ENCODE measurements around the gene P2RX7. TPM values are rescaled to one million over a fixed set of nuclear protein-coding genes. Genes with fewer than 3 reads are reported as not detected.
"Not testable (repeated sequence)": the region's sequence is repeated elsewhere in the genome, so short reads cannot be mapped to it uniquely, and the experiment has no call there.

The P2RX7 gene
- total RNA-seq, 1 experiment from 2014 or later, result 1.6 TPM

DNA sequence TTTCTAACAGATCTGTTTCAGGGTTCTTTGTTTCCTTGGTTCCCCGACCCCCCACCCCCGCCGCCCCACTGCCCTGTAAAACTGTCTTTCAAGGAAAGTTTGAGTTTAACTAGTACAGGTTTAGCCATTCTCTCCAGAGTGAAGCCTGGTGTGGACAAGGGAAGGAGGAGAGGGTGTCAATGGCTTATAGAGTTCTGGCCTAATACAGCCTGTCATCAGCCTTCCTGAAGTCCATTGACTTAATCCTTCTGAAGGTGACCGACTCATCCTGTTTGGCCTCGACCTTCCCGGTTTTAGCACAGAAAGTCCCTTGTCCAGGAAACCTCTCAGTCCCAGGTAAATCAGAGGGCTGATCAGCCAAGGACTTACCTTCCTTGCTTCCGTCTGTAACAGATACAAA, 66.3 kb downstream of the P2RX7 start:
- DNase-seq (no peak), ATAC-seq (no peak; the same call in 1 of the 2 replicates)
- BruUV-seq (replicated peaks), result no TSS peak
- Histone ChIP-seq H3K4me2 (ENCODE audit: low read length) (no peak overlapping the region), H3K9ac (ENCODE audit: low read length) (no peak overlapping the region), H2AFZ (ENCODE audit: low read length) (no peak overlapping the region), H3F3A (ENCODE audit: low read length, unreplicated experiment) (no peaks in the 10 kb centered on the region), H3K79me2 (ENCODE audit: low read length) (no peaks in the 10 kb centered on the region), H3K27me3 (ENCODE audit: low read length) (no peaks in the 10 kb centered on the region), H3K4me1 (ENCODE audit: insufficient read depth, low read length) (no peaks in the 10 kb centered on the region), H4K20me1 (ENCODE audit: low read length) (no peaks in the 10 kb centered on the region), H3K9me3 (ENCODE audit: low read length) (no peaks in the 10 kb centered on the region), H3K27ac (ENCODE audit: low read length) (no peak overlapping the region), H3K36me3 (ENCODE audit: low read depth, low read length) (no peaks in the 10 kb centered on the region), H3K9me2 (replicated peaks; ENCODE audit: low read length) (no peaks in the 10 kb centered on the region), H3K4me3 (ENCODE audit: low read length) (no peak overlapping the region)
- intact Hi-C loops (cut with micrococcal nuclease), result no loop called here
- TF ChIP-seq, protein P1, sequence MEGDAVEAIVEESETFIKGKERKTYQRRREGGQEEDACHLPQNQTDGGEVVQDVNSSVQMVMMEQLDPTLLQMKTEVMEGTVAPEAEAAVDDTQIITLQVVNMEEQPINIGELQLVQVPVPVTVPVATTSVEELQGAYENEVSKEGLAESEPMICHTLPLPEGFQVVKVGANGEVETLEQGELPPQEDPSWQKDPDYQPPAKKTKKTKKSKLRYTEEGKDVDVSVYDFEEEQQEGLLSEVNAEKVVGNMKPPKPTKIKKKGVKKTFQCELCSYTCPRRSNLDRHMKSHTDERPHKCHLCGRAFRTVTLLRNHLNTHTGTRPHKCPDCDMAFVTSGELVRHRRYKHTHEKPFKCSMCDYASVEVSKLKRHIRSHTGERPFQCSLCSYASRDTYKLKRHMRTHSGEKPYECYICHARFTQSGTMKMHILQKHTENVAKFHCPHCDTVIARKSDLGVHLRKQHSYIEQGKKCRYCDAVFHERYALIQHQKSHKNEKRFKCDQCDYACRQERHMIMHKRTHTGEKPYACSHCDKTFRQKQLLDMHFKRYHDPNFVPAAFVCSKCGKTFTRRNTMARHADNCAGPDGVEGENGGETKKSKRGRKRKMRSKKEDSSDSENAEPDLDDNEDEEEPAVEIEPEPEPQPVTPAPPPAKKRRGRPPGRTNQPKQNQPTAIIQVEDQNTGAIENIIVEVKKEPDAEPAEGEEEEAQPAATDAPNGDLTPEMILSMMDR (conservative IDR thresholded peaks at IDR 0.05; ENCODE audit: low read depth, low read length), result no peak
- TF ChIP-seq EZH2 (IDR thresholded peaks at IDR 0.05; ENCODE audit: low read length, unreplicated experiment) (no peak), EZH2phosphoT487 (IDR thresholded peaks at IDR 0.05; ENCODE audit: borderline replicate concordance, low read length) (no peak)
- ChIA-PET POLR2A (ENCODE audit: unreplicated experiment) (no interaction called here), CTCF (no interaction called here)

DNA sequence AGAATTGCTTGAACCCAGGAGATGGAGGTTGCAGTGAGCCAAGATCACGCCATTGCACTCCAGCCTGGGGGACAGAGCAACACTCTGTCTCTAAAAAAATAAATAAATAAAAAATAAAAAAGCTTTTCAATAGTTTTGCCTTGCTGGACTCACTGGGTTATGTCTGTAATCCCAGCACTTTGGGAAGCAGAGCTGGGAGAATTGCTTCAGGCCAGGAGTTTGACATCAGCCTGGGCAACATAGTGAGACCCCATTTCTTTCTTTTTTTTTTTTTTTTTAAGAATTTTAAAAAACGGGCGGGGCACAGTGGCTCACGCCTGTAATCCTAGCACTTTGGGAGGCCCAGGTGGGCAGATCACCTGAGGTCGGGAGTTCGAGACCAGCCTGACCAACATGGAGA, 68.5 kb downstream of the P2RX7 start:
- intact Hi-C loops (cut with micrococcal nuclease); H4K20me1 ChIP-seq (ENCODE audit: low read length); ATAC-seq; DNase-seq; H3K27me3 ChIP-seq (ENCODE audit: low read length); CTCF ChIA-PET; H3K27ac ChIP-seq (ENCODE audit: low read length); H3K79me2 ChIP-seq (ENCODE audit: low read length); POLR2A ChIA-PET (ENCODE audit: unreplicated experiment); H3K9me3 ChIP-seq (ENCODE audit: low read length); H3K9me2 ChIP-seq (replicated peaks; ENCODE audit: low read length); H3K4me2 ChIP-seq (ENCODE audit: low read length); H3K4me1 ChIP-seq (ENCODE audit: insufficient read depth, low read length); H3K36me3 ChIP-seq (ENCODE audit: low read depth, low read length); BruUV-seq (replicated peaks); H2AFZ ChIP-seq (ENCODE audit: low read length); H3K9ac ChIP-seq (ENCODE audit: low read length); H3K4me3 ChIP-seq (ENCODE audit: low read length); H3F3A ChIP-seq (ENCODE audit: low read length, unreplicated experiment): not testable (repeated sequence)

DNA sequence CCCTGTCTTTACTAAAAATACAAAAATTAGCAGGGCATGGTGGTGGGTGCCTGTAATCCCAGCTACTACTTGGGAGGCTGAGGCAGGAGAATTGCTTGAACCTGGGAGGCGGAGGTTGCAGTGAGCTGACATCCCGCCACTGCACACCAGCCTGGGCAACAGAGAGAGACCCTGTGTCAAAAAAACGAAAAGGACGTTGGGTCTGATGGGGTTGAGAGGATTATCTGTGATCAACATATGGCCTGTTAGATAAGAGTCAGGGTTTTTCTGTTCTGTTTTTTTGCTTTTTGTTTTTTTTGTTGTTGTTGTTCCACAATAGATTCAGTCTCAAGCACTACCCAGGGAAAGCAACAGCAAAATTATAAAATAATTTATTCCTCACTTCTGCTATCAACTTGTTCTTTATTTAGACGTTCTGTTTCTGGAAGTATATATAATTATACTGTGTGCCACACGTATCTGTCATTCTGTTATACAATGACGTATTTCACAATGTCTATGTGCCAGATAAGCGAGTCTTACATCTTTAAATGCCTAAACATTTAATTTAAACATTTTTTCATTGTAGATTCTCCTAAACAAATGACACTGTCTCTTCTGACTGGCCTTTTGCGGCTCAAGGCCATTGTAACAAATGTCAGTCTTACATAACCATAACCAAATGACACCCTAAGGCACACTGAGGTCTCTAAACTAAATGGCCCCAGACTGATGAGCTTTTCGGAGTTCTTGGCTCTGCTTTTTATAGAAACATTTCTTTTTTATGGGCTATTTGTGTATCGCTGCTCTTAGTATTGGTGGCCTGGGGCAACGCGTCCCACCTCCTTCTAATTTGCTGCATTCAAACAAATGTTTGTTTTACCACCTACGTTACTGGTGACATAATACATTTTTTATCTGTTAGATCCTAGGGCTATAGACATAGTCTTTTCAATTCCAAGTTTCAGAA, 70.0 kb downstream of the P2RX7 start:
- H3K79me2 ChIP-seq (ENCODE audit: low read length), result no peaks in the 10 kb centered on the region
- H3K27ac ChIP-seq (ENCODE audit: low read length), result no peak overlapping the region
- TF ChIP-seq, protein P1 (conservative IDR thresholded peaks at IDR 0.05; ENCODE audit: low read depth, low read length), result no peak
- TF ChIP-seq EZH2phosphoT487 (IDR thresholded peaks at IDR 0.05; ENCODE audit: borderline replicate concordance, low read length), result no peak
- no peak for TF ChIP-seq EZH2 (IDR thresholded peaks at IDR 0.05; ENCODE audit: low read length, unreplicated experiment)
- no peak overlapping the region for H3K4me3 ChIP-seq (ENCODE audit: low read length)
- ChIA-PET POLR2A (ENCODE audit: unreplicated experiment) (no interaction called here), CTCF (no interaction called here)
- ATAC-seq (peak; percentile 70), DNase-seq (no peak)
- BruUV-seq (replicated peaks), result no TSS peak
- no peaks in the 10 kb centered on the region for H3K4me1 ChIP-seq (ENCODE audit: insufficient read depth, low read length)
- H3K9me2 ChIP-seq (replicated peaks; ENCODE audit: low read length), result no peaks in the 10 kb centered on the region
- H3K9ac ChIP-seq (ENCODE audit: low read length), result no peak overlapping the region
- no peaks in the 10 kb centered on the region for H3K27me3 ChIP-seq (ENCODE audit: low read length)
- H3K36me3 ChIP-seq (ENCODE audit: low read depth, low read length), result no peaks in the 10 kb centered on the region
- intact Hi-C loops (cut with micrococcal nuclease), result no loop called here
- 0 out of 2 replicates have a peak overlapping the region, but pooled peaks have one; percentile 7 for H2AFZ ChIP-seq (ENCODE audit: low read length)
- H3K4me2 ChIP-seq (ENCODE audit: low read length), result no peak overlapping the region
- no peaks in the 10 kb centered on the region for H3F3A ChIP-seq (ENCODE audit: low read length, unreplicated experiment)
- no peaks in the 10 kb centered on the region for H3K9me3 ChIP-seq (ENCODE audit: low read length)
- H4K20me1 ChIP-seq (ENCODE audit: low read length), result no peaks in the 10 kb centered on the region

Measured in PC-3 (cell line).